GM19452 (cell line): ENCODE measurements around the gene ANGEL2.

Source experiments
- ATAC-seq: cut with Tn5 transposase; IDR thresholded peaks from one replicate; pipeline ENCODE4 v1.9.1; 2021; ENCODE audit not compliant: unreplicated experiment

ANGEL2 gene

DNA sequence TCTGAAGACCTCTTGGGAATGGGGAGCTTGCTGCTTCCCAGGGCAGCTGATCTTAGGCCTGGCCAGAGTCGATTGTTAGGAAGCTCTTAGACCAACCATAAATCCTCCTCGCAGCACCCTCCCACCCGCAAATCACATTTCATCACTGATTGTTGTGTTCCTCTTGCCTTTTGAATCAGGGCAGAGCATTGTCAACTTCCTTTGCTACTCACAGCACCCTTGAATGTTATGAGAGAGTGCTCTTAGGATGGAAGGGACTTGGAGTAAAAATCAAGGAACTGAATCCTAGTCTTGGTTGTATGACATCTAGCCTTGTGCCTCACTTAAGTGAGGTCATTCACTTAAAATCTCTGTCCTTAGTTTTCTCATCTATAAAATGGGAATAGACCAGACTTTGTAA, 62.3 kb downstream of the ANGEL2 start:
- ATAC-seq = no peak

DNA sequence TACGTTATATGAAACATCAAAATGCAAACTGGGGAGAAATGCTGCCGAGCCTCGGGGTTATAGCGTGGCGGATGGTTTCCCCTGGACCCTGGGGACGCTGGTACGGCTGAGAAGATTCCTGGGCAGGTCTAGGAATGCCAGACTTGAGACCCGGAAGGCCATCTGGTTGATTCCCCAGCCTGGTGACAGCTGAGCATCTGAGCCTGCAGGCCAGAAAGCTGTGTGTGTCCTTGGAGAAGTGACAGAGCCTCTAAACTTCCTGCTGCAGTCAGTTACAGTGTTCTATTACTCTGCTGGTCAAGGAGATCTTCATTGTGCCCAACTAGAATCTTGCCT, 63.1 kb downstream of the ANGEL2 start:
- ATAC-seq = no peak

DNA sequence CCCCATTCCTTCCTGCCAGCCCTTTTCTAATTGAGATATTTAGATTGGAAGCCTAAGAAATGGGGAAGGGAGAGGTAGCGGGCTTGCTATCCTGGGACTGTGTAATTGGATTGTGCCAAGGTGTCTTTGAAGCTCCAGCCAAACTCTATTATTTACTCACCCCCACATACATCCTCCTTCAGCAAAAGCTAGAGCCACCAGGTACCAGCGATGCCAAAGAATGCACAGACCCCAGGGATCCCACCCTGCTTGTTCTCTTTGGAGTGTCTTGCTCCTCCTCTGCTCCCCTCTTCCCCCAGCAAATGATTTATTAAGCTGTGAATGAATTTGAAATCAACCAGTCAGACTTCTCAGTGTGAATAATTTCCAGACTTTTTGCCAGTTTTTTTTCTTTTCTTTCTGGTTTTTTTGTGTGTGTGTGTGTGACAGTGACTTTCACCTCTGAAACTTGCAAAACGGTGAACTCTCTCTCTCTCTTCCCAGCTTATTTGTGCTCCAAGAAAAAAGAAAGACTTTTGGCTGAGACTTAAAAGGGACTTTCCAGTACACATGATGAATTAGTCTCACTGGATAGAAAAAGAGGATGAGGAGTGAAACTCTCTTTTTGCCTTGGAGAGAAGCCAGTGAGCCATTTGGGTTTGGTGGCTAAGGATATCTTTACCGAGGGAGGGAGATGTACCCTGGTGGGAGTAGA, 63.6 kb downstream of the ANGEL2 start:
- no peak for ATAC-seq

DNA sequence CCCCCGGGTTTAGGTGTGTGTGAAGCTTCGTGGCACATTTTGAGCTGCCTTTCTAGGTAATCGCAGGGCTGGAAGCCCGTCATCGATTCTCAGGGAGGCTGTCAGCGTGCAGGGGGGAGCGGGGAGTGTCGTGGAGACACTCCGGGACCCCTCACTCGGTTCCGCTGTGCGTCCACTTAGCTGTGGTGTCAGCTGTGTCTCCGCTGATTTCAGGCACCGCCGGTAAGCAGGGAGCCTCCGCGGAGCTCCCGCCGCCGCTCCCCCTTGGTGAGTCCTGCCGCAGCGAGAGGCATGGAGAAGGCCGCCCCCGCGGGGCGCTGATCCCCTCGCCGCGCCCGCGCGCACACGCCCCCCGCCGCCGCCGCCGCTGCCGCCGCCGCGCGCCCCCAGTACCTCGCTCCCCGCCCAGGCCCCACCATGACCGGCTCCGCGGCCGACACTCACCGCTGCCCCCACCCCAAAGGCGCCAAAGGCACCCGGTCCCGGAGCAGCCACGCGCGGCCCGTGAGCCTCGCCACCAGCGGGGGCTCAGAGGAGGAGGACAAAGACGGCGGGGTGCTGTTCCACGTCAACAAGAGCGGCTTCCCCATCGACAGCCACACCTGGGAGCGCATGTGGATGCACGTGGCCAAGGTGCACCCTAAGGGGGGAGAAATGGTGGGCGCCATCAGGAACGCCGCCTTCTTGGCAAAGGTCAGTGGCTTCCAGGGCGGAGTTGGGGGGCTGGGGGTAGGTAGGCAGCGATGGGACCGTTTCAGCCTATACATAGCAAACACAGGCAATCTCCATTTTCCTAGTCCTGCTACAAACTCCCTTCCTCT, 64.3 kb downstream of the ANGEL2 start:
- ATAC-seq = no peak

DNA sequence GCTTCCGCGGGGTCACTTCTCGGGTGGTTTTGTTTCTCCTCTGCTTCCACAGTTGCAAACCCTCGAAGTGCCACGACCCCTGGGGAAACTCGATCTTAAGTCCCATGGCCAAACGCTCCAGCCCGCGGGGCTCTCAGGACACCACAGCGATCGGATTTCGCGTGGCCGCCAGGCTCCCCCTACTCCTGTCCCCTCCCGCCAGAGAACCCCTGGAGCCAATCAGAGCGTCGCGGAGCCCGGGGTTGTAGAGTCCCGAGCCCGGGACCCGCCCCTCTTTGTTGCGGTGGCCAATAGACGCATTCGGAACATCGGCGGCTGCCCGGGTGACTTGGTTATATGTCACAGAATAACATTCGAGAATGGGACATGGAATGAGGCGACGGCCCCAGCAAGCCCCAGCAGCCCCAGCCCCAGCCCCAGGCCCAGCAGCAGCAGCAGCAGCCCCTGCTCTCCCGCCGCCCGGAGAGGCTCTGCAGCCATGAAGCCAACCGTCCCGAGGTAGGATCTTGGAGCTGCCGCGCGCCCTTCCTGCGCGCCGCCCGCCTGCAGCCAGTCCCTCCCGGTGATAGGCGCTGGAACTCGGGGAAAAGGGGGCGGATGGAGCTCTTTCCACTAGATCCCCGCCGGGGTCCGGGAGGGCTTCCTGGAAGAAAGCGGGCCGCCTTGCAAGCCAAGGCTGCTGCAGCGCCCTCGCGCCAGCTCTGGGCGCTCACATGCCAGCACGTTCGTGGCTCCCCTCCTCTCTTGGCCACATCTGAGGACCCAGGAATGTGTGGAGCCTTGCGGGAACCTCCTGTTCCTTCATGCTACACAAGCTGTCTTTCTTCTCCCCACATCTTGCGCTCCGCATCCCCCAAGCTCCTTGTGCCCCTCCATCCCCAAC, 65.2 kb downstream of the ANGEL2 start, which contains the start of gene VASH2:
Gene VASH2 (plus strand): TSS at position 299 of the 883 bp plus-strand sequence. CDS start 1,002 bp downstream, outside the sequence.
- peak; percentile 91 for ATAC-seq

DNA sequence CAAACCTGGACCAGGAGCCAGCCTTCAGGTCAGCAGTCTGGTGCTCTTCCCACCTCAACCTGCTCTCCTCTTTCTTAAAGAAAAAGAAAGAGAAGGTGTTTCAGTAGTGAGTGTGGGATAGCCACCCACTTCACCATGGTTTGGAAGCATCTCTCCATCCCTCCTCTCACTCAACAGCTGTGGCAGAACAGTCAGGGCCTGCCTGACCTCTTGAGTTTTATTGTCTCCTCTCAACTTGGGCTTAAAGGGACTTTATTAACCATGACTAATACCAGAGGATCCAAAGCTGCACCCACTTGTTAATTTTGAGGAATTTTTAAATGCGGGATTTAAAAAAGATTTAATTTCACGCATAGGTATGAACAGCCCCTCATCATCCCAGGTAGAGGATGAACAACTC, 65.9 kb downstream of the ANGEL2 start:
- no peak for ATAC-seq

DNA sequence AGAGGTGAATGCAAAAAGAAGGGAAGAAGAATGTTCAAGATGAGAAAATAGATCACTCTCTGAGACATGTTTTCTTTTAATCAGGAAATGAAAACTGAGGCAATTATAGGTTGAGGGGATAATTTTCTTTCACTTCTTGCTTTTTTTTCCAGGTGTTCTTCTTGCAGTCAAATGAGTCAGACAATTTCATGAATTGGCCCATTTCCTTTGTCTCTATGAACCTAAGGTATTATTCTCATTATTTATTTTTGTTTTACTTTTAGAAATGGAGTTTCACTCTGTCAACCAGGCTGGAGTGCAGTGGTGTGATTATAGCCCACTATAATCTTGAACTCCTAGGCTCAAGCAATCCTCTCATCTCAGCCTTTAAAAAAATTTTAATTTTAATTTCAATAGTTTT, 68.8 kb downstream of the ANGEL2 start:
- ATAC-seq = no peak

DNA sequence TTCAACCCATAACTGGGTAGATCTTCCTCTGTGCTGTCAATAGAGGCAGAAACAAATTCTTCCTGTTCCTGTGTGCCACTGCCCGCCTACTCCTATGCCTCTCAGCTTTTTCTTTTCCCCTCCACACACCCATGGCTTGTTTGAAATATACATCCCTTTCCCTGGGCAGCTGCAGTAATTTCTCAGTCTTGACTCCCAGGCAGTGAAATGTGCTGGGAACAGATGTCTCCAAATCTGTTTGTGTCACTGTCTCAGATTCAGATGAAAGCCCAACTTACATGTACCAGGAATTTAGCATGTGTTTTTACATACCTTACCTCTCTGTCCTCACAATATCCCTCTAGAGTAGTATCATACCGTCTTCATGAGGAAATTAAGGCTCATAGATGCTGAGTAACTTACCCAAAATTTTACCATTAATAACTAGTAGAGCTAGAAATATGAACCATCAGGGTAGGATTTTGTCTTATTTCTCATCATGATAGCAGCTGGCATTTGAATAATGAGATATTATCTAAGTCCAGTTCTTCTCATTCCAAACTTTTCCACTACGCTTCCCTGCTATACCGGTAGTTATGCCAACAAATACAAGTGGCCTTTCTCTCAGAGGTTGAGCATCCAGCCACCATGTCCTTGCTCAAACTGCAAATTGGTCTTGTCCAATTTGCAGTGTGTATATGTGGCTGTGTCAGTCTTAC, 70.1 kb downstream of the ANGEL2 start:
- no peak for ATAC-seq

DNA sequence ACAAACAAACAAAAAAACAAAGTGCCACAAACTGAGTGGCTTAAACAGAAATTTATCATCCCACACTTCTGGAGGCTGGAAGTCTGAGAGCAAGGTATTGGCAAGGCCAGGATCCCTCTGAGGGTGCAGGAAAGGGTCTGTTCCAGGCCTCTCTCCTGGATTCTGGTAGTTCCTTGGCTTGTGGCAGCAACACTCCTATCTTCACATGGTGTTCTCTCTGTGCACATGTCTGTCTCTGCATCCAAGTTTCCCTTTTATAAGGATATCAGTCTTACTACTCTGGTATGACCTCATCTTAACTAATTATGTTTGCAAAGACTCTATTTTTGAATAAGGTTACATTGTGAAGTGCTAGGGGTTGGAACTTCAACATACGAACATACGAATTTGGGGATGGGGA, 70.6 kb downstream of the ANGEL2 start:
- ATAC-seq = no peak

DNA sequence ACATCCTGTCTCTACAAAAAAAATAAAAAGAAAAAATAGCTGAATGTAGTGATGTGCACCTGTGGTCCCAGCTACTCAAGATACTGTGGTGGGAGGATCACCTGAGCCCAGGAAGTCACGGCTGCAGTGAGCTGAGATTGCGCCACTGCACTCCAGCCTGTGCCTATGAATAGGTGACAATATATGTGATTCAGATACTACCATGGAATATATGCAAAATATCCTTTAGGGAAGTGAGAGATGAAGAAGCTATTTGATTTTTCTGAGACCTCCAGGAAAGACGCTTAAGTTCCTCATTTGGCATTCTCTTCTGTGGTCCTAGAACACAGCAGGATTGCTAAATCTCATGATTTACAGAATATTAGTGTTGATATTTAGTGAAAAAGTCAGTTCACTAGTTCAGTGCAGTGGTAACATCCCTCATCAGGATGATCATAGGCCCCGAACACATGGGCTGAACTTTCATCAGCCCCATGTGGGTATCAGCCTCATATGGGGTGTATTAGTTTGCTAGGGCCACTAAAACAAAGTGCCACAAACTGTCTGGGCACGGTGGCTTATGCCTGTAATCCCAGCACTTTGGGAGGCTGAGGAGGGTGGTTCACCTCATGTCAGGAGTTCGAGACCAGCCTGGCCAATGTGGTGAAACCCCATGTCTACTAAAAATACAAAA, 71.3 kb downstream of the ANGEL2 start:
- peak; percentile 54 for ATAC-seq

DNA sequence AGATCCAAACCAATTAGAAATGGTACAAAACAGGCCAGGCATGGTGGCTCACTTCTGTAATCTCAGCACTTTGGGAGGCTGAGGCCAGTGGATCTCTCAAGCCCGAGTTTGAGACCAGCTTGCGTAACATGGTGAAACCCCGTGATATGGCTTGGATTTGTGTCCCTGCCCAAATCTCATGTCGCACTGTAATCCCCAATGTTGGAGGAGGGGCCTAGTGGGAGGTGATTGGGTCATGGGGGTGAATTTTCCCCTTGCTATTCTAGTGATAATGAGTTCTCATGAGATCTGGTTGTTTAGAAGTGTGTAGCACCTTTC, 72.3 kb downstream of the ANGEL2 start:
- no peak for ATAC-seq

DNA sequence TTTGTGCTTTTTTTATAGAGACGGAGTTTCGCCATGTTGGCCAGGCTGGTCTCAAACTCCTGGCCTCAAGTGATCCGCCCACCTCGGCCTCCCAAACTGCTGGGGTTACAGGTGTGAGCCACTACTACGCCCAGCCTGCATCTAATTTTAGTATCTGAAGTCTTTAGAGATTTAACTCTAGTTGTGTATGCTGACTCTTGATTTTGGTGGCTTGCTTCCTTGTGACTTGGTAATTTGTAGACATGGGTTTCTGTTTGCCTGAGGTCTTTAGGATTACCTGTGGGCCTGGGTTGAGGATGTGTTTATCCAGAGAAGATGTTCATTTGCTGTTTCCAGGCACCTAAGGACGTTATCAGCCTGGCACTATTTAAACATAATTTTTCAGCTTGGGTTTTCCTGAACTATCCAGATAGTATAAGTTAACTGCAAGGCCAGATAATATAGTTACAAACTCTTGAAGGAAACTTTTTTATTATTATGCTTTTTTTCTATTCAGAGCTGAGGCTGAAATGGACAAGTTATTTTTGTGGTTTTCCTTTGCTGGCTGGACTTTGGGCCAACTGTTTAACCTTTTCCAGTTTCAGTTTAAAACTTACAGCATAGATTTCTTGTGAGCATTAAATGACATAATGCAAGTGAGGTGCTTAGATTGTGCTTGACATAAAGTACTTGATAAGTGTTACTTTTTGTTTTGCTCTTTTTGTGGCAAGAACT, 72.8 kb downstream of the ANGEL2 start:
- ATAC-seq = no peak
